CD4-positive, alpha-beta T cell treated with Interleukin-2 at 100 ng/mL for 4 hours (primary cell): ENCODE results near the gene PIAS1.

Experiments
- DNase-seq: peaks from one replicate; pipeline ENCODE4 v3.0.0-alpha.2; 2020; ENCODE audit warnings: low spot score

Gene PIAS1

DNA sequence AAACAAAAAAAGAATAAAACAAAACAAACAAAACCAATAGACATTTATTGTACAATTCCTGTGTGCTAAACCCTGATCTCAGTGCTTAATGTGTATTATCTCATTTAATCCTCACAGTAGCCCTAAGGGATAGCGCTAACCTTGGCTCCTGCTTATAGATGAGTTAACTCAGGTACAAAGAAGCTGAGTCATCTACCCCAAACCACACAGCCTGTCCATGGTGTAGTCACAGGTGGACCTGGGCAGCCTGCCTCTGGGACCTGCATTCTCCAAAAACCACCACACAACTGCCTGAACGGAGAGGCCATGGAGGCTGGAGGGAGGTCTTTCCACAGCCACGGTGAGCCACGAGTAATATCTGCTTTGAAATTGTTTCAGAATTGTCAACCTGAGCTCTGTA, 180.9 kb downstream of the PIAS1 start:
- DNase-seq: no peak

DNA sequence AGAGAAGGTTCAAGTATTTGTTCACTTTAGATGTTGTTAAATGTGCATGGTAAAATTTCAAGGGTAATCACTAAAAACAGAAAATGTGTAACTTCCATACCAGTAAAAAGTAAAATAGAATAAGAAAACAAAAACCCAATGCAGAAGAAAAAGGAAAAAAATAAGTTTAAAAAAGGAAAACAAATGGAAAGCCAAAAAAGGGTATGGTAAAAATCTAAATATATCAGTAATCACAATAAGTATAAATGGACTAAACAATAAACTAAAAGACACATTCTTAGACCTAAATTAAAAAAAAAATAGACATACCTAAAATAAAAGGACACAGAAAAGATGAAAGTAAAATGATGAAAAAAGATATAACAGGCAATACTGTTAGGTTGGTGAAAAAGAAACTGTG, 184.9 kb downstream of the PIAS1 start:
- DNase-seq: no peak

DNA sequence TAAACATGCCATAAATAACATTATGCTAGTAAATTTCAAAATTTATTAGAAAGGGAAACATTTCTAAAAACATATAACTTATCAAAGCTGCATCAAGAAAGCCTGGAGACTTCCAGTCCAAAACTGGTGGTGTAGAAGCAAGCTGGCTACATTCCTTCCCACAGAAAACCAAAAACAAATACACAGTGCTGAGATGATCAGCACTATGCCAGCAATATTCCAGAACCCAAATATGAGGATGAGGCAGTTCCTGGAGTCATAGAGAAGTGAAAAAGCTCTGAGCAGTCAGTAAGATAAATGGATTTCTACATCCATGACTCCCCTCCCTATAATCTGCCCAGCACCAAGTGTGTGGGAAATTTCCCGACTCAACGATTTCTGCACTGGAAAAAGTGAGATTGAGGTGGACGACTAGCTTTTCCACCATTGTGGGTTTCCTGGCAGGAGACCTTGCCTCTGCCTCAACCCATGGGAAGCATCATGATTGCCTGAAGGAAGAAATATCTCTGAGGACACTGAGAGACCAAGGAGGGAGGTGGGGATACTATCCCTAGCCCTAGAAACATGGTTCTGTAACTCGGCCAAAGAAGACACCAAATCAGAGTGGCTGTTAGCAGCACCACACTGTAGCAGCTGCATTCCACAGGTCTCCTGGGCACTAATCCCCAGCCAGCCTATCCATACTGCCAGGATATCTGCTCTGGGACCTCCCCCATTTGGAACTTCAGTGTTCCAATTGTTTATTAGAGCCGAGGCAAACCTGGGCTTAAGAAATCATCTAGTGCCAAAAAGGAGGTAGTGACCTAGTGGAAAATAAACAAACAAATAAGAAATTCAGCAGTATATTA, 187.2 kb downstream of the PIAS1 start:
- DNase-seq: no peak
